SH-SY5Y (cell line): ENCODE results near the gene SPATA31C1.

ENCODE experiments used
- GATA2 ChIP-seq: IDR thresholded peaks from 2 replicates; pipeline ENCODE4 v1.6.1; 2011; ENCODE audit warnings: mild to moderate bottlenecking, low read depth, low read length
- GATA3 ChIP-seq: IDR thresholded peaks from 2 replicates; pipeline ENCODE4 v1.6.1; 2011; ENCODE audit warnings: low read depth, mild to moderate bottlenecking, low read length, moderate library complexity

GRCh38 chr9:87880116-87880515, 37.6 kb upstream of the SPATA31C1 start:
- TF ChIP-seq GATA2 (no peak), GATA3 (no peak)
